ENCODE data around the gene SRP54.
"Not testable (repeated sequence)": the region's sequence is repeated elsewhere in the genome, so short reads cannot be mapped to it uniquely, and the experiment has no call there.

GRCh38 chr14:34962106-34962505, 20.7 kb upstream of the SRP54 start:
- not testable (repeated sequence) for TF ChIP-seq CTCF (conservative IDR thresholded peaks at IDR 0.05); EZH2 (IDR thresholded peaks at IDR 0.05; ENCODE audit: low read depth)

Measured in PC-9 (cell line).